GM18873 (cell line): ENCODE data around the gene DGKE.

Experiments used
- ATAC-seq: cut with Tn5 transposase; IDR thresholded peaks from one replicate; pipeline ENCODE4 v1.9.1; 2021; ENCODE audit warnings: mild to moderate bottlenecking, moderate library complexity, moderate number of reproducible peaks; ENCODE audit not compliant: unreplicated experiment, low FRiP score

Gene DGKE

DNA sequence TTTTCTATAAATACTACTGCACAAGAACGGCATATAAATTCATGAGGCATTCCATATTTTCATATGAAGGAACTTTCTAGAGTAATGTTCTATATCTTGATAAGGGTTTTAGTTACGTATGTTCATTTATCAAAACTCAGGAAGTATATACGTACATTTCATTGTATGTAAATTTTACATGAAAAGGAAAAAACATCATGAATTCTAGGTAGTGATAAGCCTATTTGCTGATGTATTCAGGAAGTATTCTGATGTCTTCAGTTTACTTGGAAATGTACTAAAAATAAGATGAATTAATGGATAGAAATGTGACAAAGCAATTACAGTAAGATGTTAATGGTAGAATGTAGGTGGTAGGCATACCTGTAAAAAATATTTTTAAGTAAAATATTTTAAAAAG is 4.7 kb downstream of the DGKE start:
- no peak for ATAC-seq

DNA sequence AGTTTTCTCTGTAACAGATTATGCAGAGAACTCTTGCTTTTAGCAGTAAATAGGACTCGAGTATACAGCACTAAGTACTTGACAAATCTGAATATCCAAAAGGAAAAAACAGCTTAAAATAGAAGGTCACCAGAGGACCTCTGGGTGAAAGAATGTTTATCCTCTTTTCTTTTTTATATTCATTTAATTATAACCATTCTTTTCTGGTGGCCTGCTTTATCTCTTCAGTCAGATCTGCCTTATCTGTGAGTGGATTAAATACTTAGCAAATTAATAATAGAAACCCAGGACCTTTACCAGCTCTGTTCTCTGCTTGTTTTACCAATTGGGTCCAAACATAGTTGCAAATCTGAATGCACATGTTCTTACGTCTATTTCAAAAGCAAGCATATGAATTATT is 8.6 kb downstream of the DGKE start:
- ATAC-seq: no peak

DNA sequence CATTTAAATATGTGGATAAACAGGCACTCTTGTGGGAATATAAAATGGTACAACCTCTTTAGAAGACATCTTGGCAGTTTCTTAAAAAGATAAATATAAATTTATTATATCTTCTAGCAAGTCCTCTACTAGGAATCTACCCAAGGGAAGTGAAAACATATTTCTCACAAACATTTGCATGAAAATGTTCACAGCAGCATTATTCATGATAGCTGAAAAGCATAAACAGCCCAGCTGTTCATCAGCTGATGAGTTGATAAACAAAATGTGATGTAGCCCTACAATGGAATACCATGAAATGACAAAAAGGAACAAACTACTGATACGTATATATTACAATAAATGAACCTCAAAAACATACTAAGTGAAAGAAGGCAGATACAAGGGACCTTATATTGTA is 12.0 kb downstream of the DGKE start:
- no peak for ATAC-seq

DNA sequence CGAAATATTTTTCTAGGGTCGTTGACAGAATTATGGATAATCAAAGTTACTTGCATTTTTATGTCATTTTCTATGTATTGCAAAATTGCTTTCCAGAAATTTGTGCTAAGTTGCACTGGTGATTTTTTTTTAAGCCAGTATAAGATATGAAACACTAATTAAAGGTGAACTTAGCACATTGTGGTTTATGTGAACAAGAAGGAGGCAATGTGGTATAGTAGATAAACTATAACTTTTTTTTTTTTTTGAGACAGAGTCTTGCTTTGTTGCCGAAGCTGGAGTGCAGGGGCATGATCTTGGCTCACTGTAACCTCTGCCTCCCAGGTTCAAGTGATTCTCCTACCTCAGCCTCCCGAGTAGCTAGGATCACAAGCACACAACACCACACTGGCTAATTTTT is 13.2 kb downstream of the DGKE start:
- no peak for ATAC-seq

DNA sequence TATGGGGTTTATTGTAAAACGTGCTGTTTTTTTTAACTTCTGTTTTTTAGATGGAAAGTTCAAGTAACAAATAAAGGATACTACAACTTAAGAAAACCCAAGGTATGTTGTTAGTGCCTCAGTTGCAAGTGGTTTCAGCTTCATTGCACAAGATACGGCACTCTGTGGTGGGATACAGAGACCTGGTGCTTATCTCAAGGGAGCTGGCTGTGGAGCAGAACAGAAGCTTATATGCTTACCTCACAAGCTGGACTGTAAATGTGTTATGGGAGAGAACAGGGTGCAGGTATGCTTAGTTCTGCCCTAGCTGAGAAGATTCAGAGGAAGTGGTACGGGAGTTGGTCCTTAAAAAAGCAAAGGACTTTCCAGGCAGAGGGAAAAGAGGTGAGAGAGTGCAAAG is 15.2 kb downstream of the DGKE start:
- no peak for ATAC-seq

DNA sequence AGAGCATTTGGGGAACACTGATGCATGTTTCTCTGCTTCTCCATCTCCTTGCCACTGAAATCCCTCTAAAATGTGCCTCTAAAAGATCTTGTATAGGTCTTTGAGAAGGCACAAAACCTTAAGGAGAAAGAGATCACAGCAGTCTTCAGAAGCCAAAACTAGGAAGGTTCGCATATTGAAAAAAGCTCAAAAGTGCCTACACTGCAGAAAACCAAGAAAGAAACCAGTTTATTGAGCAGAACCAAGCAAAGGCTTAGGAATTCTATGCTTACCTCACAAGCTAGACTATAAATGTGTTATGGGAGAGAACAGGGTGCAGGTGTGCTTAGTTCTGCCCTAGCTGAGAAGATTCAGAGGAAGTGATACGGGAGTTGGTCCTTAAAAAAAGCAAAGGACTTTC is 16.6 kb downstream of the DGKE start:
- ATAC-seq: no peak

DNA sequence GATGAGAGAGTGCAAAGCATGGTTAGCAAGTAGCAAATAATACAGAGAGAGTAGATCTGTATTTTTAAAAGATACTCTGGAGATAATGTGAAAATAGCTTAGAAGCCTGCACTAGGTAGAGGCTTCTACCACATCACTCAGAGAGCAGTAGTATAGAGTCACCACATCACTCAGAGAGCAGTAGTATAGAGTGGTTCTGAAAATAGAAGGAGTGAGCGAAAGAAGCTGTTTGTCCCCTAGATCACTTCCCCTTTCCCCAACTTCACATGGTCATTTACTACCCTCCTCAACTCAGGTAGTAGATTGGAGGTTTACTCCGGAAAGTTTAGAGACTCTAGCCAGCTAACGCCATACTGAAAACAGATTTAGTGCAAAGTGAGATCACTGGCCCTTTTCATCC is 17.1 kb downstream of the DGKE start:
- no peak for ATAC-seq

DNA sequence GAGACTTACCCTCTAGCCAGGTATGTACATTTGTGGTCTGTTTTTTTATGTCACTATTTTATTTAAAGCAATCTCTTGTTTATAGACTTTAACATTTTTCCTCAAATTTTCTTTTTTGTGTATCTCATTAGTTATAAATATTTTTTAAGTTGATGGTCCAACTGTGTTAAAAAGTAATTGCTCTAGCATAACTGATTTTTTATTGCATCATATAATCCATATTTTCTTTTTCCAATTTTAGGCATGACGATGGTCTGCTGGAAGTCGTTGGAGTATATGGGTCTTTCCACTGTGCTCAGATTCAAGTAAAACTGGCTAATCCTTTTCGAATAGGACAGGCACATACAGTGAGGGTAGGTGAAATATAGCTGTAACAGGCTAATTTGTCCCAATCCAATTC is 27.9 kb downstream of the DGKE start:
- no peak for ATAC-seq

DNA sequence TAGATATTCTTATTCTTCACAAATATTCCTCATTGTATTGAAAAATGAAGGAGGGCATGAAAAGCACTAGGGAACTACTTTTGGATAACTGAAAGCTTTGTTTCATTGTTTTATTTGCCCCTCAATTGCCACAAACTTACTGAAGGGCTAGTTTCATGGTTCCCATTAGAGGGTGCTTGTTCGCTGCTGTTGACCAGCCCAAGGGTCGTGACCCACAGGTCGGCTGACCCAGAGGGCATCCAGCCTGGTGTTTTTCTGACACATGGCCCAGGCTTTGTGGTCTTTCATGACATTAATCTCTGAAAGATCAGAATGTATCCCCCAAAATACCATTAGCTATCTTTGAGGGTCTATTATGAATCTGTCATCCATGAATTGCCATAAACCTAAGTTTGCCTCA is 30.0 kb downstream of the DGKE start:
- ATAC-seq: no peak

DNA sequence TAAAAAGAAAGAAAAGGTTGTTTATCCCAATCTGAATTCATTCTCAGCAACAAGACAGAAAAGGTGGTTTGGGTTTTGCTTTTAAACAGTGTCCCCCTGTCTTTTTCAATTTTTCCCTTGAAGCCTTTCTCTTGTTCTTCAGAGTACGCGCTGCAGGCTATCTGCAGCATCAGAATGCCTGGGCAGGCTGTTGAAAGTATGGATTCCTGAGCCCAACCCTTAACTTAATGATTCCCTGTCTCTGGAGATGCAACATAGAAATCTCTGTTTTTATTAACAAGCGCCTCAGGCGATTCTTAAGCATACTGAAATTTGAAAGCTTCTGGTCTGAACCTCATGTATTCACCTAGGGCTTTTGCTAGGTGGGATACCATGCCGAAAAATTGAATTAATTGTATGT is 32.1 kb downstream of the DGKE start:
- ATAC-seq: no peak

DNA sequence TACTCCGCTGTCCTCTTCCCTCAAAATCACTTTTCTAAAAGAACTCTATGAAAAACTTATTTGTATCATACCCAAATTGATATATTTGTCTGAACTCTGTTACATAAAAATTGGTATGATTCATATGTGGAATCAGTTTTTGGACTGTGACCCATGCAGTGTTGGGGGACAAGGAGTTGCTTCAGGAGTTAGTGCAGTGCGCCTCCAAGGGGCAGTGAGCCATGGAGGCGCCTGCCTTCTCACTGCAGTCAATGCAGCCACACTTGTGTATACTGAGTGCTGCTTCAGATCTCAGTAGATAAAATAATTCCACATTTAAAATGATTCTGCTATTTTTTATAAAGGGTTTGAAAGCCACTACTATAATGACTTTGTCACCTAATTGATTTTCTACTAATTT is 32.5 kb downstream of the DGKE start:
- ATAC-seq: no peak

DNA sequence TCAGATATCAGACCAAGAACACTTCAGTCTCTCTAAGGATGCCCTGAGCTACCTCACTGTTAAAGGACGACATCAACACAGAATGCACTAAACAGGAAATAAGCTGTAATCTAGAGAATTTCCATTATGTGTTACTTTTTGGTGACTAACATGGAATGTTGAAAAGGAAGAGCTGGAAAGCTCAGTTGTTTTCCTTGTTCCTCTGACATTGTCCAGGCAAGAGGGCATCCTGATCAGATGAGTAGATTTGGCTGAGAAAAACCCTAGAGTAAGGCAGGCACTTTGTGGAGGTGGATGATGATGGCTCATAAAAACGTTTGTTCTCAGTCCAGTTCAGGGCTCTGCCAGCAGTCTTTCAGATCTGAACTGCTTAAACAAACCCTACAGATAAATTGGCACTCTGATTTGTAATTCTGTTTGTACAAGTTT is 34.0 kb downstream of the DGKE start:
- ATAC-seq: no peak

DNA sequence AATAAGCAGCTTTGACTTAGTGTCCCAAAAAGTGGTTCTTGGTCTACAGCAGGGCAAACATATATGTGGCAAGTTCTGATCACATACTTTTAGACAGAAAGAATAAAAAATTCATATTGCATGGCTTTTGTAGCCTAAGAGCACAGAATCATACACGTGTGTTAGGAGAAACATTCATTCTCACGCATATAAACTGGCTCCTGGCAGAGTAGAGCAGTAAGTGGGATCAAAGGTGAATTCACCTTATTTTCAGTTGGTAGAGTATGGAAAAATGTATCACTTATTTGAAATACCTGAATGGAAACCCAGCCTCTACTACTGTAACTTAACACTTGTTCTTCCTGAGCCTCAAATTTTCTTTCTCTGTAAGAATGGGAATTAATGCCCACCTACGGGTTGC is 34.8 kb downstream of the DGKE start:
- no peak for ATAC-seq

DNA sequence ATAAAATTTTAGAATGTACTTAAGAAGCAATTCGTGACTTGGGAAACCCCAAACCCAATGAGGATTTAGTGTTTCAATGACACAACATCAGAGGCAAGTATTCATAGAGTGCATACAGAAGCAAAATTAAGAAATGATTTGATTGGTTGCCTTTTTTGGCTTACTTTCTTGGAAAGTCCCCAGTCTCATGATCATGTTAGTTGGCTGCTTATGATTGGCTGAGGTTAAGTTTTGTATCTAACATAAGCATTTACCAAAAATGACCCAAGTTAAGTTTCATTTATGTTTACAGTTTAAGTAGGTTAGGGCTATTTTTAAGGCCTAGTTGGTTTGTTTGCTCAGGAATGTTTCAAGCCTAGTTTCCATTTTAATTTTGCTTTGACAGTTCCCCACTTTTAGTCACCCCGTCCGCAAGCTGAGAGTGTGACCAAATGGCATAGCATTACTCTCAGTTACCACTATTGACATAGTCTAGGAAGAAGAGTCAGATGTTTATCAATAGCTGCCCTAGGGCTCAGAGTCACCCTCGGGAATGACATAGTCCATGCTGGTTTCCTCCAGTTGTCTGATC is 36.2 kb downstream of the DGKE start:
- no peak for ATAC-seq

DNA sequence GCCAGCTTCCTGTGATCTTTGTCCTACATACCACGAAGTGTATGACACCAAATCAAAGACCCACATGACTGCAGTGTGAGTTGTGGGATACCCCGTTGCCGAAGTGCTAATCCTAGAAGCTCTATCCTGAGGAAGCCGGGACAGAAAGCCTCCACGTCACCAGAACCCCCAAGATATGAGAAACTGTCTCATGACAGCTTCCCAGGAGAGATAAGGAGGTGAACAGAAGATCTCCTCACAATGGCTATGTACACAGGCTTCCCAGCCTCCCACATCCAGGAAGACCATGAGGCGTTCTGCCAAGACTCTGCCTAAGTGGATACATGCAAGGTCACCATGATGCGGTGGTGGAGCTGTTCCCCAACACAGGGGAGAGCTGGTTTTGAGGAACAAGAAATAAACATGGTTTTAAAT is 42.8 kb downstream of the DGKE start:
- ATAC-seq: no peak

DNA sequence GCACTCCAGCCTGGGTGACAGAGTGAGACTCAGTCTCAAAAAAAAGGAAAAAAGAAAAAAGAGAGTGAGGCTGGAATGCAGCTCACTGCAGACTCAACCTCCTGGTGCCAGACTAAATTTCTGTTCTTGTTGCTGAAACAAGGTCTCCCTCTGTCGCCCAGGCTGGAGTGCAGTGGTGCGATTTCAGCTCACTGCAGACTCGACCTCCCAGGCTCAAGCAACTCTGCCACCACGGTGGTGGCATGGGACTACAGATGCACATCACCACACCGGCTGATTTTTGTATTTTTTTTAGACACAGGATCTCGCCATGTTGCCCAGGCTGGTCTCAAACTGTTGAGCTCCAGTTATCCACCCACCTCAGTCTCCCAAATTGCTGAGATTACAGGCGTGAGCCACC is 45.3 kb downstream of the DGKE start:
- no peak for ATAC-seq

DNA sequence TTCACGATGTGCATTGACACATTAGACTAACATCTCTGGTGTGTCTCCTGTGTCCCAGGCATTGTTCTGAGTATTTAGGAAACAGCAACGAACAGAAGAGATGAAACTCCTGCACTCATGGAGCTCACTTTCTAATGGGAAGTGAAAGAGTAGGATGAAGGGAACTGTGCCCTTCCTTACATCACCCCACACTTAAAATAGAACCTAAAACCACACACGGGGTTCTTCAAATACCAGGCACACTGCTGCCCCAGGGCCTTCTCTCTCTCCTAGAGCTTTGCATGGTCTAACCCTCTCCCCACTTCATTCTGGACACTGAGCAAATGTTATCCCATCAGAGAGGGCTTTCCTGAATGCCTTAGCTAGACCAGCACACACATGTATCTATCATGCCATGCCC is 46.2 kb downstream of the DGKE start:
- no peak for ATAC-seq

DNA sequence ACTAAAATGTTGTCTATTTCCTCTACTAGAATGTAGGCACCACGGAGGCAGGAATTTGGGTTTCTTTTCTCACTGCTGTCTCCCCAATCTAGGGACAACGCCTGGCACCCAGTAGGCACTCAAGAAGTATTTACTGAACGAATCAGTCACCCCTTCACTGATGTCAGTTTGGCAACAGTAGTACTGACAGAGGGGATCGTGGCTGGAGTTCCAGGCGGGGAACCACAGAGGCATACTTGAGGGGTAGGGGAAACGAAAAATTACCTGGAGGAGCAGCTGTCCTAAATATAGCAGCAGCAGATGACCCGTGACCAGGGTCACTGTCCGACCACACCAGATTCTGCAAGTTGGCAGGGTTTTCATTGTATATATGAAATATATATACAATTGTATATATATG is 46.6 kb downstream of the DGKE start:
- ATAC-seq: no peak

DNA sequence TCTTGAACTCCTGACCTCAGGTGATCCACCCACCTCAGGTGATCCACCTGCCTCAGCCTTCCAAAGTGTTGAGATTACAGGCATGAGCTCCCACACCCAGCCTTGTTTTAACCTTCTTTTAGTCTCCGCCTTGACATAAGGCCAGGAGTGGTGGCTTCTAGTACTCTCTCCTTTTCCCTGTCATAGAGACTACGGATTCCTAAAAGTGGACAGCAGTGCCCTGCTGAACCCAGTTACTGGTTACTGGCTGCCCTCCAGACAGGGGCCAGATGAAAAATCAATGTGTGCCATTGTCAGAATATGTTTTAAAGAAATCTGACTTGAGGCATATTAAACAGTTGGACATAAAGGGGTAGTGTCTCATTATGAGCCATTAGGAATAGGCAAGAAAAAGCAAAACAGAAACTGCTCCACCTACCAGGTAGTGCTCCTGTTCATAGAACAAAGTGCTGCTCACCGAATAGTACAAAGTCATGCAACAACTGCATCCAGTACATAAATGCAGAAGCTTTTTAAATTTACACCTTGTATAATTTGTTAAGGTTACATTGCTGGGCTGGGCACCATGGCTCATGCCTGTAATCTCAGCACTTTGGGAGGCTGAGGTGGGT is 47.8 kb downstream of the DGKE start:
- no peak for ATAC-seq

DNA sequence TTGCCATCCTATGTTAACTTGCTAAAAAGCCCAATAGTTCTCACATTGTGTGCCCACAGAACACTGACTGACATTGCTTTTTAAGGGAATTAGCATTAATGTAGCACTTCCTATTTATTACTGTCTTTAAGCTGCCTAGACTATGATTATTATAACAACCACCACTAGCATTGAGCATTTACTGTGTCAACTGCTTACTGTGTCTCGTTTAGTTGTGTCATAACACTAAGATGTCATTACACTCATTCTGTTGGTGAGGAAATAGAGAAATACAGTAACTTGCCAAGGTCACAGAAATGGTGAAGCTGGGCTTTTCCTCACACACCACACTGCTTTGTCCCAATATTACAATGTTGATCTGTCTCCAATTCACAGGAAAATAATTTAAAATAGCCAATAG is 49.7 kb downstream of the DGKE start:
- ATAC-seq: no peak

DNA sequence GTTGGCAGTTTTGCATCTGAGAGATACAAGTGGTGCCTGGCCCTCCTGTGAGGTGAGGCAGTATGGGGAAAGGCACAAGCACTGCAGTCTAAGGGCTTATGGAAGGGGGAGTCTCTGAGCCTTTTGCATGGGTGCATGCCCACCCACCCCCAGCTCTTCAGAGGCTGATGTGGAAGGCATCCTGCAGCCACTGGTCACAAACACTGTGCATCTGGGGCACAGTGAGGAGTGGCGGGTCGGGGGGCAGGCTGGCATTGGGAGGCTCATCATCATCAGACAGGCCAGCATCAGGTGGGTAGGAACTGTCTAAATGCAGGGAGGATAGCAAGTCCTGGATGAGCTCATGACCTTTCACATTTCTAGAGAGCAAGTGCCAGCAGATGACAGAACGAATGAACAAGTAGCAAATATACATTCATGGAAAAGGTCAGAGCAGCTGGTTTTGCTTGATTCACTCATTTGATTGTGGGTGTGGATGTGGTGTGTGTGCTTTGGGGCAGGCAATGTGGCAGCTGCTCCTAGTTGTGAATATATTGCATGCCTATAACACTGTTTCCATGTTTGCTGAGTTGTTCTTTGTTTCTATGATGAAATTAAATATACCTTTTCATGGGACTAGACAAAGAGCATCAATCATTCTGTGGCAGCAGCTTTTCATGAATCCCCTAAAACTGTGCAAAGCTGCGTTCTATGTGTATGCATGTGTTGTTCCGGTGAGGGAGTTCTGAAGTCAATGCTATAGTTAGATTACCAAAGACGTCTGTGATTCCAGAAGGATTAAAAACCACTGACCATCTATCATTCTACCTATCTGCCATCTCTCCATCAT is 50.7 kb downstream of the DGKE start:
- ATAC-seq: no peak

DNA sequence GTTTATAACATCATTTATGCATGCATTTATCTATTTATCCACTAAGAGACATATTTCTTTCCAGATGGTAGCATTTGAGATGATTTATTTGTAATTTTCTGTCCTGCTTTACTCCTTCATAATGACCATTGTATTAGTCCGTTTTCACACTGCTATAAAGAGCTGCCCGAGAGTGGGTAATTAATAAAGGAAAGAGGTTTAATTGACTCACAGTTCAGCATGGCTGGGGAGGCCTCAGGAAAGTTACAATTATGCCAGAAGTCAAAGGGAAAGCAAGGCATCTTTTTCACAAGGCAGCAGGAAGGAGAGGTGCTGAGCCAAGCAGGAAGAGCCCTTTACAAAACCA is 51.3 kb downstream of the DGKE start:
- no peak for ATAC-seq
